Measurements from ENCODE around the gene PDCD4.
A peak's percentile ranks its signal among the peaks of the same experiment; 100 is the strongest.

DNA sequence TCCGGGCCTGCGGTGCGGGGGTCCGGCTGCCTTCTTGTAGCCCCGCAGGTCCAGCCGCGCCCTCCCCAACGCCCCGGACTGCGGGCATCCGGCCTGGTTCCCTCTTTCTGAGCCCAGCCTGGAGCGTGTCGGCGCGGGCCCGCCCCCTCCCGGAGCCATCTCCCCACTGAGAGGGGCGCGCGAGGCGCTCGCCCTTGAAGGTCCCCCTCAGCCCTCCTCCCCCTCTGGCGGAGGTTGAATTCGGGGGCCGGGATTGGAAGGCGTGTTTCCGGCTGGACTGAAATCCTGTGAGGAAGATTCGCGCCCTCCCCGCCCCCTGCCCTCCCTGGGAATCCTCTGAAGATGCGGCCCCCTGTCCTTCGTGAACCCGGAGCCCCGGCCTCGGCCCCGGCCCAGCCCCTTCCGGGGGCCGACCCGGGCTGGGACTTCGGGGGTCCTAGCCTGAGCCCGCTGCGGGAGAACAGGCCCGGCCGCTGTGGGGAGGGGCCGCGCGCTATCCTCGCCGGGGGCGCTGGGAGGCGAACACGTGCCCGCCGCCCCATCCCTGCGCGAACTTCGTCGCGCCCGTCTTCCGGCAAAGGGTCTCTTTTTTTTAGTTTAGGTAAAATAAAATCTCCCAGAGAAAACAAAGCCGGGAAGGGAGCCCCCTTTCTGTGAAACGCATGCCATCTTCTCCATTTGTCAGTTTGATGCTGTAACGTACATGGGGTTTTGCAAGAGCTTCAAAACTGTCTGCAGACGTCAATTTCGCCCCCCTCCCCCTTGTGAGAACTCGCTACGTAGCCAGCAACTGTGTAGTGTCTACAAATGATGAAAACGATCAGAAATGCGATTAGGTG lies 636 bp downstream of the PDCD4 start:
- TF ChIP-seq, protein P1, sequence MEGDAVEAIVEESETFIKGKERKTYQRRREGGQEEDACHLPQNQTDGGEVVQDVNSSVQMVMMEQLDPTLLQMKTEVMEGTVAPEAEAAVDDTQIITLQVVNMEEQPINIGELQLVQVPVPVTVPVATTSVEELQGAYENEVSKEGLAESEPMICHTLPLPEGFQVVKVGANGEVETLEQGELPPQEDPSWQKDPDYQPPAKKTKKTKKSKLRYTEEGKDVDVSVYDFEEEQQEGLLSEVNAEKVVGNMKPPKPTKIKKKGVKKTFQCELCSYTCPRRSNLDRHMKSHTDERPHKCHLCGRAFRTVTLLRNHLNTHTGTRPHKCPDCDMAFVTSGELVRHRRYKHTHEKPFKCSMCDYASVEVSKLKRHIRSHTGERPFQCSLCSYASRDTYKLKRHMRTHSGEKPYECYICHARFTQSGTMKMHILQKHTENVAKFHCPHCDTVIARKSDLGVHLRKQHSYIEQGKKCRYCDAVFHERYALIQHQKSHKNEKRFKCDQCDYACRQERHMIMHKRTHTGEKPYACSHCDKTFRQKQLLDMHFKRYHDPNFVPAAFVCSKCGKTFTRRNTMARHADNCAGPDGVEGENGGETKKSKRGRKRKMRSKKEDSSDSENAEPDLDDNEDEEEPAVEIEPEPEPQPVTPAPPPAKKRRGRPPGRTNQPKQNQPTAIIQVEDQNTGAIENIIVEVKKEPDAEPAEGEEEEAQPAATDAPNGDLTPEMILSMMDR (IDR thresholded peaks at IDR 0.05 in 2 of 3, conservative IDR thresholded peaks at IDR 0.05 in 1 of 3; ENCODE audit: control insufficient read depth in 2 of 3, extremely low read depth in 1 of 3, insufficient read depth in 1 of 3, low read depth in 3 of 3, low read length in 3 of 3) = peak in 2 of 3 experiments; percentile 21 to 26; a peak in 2 of 6 replicates
- TF ChIP-seq YY1 (IDR thresholded peaks at IDR 0.05; ENCODE audit: low read depth, low read length) (peak; percentile 7; the same call in 1 of the 2 replicates), SP1 (IDR thresholded peaks at IDR 0.05; ENCODE audit: low read depth, low read length) (no peak), CREB1 (IDR thresholded peaks at IDR 0.05; ENCODE audit: low read depth) (peak; percentile 88), CHD1 (IDR thresholded peaks at IDR 0.05; ENCODE audit: low read depth, low read length) (0 out of 2 replicates have a peak, but pooled peaks have one; percentile 76), POLR2A (IDR thresholded peaks at IDR 0.05; ENCODE audit: low read depth, low read length) (peak; percentile 77), NBN (IDR thresholded peaks at IDR 0.05) (no peak)
- TF ChIP-seq, protein P2, sequence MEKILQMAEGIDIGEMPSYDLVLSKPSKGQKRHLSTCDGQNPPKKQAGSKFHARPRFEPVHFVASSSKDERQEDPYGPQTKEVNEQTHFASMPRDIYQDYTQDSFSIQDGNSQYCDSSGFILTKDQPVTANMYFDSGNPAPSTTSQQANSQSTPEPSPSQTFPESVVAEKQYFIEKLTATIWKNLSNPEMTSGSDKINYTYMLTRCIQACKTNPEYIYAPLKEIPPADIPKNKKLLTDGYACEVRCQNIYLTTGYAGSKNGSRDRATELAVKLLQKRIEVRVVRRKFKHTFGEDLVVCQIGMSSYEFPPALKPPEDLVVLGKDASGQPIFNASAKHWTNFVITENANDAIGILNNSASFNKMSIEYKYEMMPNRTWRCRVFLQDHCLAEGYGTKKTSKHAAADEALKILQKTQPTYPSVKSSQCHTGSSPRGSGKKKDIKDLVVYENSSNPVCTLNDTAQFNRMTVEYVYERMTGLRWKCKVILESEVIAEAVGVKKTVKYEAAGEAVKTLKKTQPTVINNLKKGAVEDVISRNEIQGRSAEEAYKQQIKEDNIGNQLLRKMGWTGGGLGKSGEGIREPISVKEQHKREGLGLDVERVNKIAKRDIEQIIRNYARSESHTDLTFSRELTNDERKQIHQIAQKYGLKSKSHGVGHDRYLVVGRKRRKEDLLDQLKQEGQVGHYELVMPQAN (conservative IDR thresholded peaks at IDR 0.05) = peak; percentile 80; the same call in 1 of the 2 replicates
- TF ChIP-seq, protein P3, sequence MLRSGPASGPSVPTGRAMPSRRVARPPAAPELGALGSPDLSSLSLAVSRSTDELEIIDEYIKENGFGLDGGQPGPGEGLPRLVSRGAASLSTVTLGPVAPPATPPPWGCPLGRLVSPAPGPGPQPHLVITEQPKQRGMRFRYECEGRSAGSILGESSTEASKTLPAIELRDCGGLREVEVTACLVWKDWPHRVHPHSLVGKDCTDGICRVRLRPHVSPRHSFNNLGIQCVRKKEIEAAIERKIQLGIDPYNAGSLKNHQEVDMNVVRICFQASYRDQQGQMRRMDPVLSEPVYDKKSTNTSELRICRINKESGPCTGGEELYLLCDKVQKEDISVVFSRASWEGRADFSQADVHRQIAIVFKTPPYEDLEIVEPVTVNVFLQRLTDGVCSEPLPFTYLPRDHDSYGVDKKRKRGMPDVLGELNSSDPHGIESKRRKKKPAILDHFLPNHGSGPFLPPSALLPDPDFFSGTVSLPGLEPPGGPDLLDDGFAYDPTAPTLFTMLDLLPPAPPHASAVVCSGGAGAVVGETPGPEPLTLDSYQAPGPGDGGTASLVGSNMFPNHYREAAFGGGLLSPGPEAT (IDR thresholded peaks at IDR 0.05; ENCODE audit: low read depth) = no peak

Measured in GM12878 (cell line).